ENCODE data around the gene TMEM18.

TMEM18 gene

GRCh38 chr2:636641-637405 is 40.4 kb downstream of the TMEM18 start (continued):
- no peak for TF ChIP-seq ELK4 (IDR thresholded peaks at IDR 0.05; ENCODE audit: borderline replicate concordance, low read depth, low read length)
- TF ChIP-seq TRIM28 (IDR thresholded peaks at IDR 0.05; ENCODE audit: borderline replicate concordance, low read length) = no peak
- no peak for TF ChIP-seq PRDM2 (tag by site-specific recombination; IDR thresholded peaks at IDR 0.05; ENCODE audit: borderline replicate concordance)
- no peak for TF ChIP-seq ZNF335 (tag by site-specific recombination; conservative IDR thresholded peaks at IDR 0.05)
- 0 out of 2 replicates have a peak, but pooled peaks have one; percentile 31 for TF ChIP-seq KLF7 (tag by site-specific recombination; IDR thresholded peaks at IDR 0.05; ENCODE audit: borderline replicate concordance)
- TF ChIP-seq ZBTB10 (tag by site-specific recombination; IDR thresholded peaks at IDR 0.05) = no peak
- TF ChIP-seq ZBTB26 (tag by site-specific recombination; optimal IDR thresholded peaks at IDR 0.05) = peak; percentile 14
- TF ChIP-seq ZNF354C (tag by site-specific recombination; IDR thresholded peaks at IDR 0.05; ENCODE audit: borderline replicate concordance, low read depth) = no peak
- no peak for TF ChIP-seq KLF10 (tag by site-specific recombination; IDR thresholded peaks at IDR 0.05)
- no peak for TF ChIP-seq SP3 (tag by site-specific recombination; IDR thresholded peaks at IDR 0.05)
- TF ChIP-seq GLI2 (tag by site-specific recombination; IDR thresholded peaks at IDR 0.05; ENCODE audit: borderline replicate concordance, low read depth) = no peak

GRCh38 chr2:635687-636621 is 41.3 kb downstream of the TMEM18 start:
- no peak overlapping the region for H3K4me3 ChIP-seq (ENCODE audit: low read depth, low read length)
- no peaks in the 10 kb centered on the region for H3K4me1 ChIP-seq (ENCODE audit: control insufficient read depth, insufficient read depth, low read length)
- no peak overlapping the region for H3K27ac ChIP-seq (ENCODE audit: extremely low read depth, low read depth, low read length)
- ChIA-PET CTCF (interaction anchor here (0.7 to 2.5 kb wide), 11 partner anchors 10 to 412 kb away, joined by 3 to 27 read pairs (median 3); no protein-coding TSS in a partner anchor), POLR2A (no interaction called here)
- H3K36me3 ChIP-seq (ENCODE audit: control insufficient read depth in 2 of 2, insufficient read depth in 1 of 2, low read length in 2 of 2) = no peaks in the 10 kb centered on the region
- no peaks in the 10 kb centered on the region for H3K9me3 ChIP-seq (ENCODE audit: control insufficient read depth, insufficient read depth, low read depth, low read length)
- TF ChIP-seq ZBTB1 (tag by site-specific recombination; IDR thresholded peaks at IDR 0.05) (no peak), ZBTB11 (tag by site-specific recombination; conservative IDR thresholded peaks at IDR 0.05; ENCODE audit: low read depth) (no peak), ZNF658 (tag by site-specific recombination; IDR thresholded peaks at IDR 0.05) (no peak)

Measured in HEK293 (cell line).